Stimulated activated CD4-positive, alpha-beta T cell treated with anti-CD3 and anti-CD28 coated beads, TNF-alpha, amount 100 ng/mL, for 48 hours (primary cell): ENCODE results near the gene ITM2C.
A peak's percentile ranks its signal among the peaks of the same experiment; 100 is the strongest.

Experiments
- DNase-seq, 3 donors: peaks; one replicate each; pipeline ENCODE4 v3.0.0-alpha.2; 2020; ENCODE audit warnings: low read depth in 3 of 3

ITM2C gene

DNA sequence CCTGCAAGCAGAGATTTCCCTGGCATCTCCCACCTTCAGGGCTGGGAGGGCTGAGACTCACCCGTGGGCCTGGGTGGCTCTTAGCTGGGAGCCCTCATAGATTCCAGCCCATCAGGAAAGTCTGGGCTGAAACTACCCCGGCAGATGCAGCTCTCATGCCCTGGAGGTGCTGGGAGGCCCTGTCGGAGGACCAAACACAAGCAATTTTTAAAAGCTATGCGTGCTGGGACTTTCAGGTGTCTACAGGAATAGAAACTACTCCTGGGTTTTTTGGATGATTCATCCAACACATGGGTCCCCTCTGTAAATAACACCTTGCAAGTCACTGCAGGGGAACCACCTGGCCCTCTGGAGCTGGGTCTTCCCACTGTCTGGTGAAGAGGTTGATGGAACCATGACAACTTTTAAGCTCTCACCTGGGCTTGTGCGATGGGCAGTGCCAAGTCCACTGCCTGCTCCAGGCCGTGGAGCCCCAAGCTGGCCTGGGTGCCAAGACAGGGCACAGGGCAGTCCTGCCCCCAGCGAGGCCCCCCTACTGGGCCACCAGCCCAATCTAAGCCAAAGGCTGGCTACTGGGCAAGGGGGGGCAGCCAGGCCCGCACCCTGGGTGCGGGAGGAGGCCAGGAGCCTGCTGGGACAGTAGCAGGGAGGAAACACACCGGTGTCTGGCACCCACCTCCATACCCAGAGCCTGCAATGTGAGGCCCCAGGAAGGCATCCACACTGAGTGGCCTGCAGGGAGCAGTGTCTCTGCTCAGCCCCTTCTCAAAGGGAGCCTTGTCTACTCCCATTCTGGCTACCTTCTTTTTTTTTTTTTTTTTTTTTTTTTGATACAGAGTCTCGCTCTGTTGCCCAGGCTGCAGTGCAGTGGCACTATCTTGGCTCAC lies 61.4 kb downstream of the ITM2C start:
- DNase-seq = peak in 1 of 3 donors; percentile 56

DNA sequence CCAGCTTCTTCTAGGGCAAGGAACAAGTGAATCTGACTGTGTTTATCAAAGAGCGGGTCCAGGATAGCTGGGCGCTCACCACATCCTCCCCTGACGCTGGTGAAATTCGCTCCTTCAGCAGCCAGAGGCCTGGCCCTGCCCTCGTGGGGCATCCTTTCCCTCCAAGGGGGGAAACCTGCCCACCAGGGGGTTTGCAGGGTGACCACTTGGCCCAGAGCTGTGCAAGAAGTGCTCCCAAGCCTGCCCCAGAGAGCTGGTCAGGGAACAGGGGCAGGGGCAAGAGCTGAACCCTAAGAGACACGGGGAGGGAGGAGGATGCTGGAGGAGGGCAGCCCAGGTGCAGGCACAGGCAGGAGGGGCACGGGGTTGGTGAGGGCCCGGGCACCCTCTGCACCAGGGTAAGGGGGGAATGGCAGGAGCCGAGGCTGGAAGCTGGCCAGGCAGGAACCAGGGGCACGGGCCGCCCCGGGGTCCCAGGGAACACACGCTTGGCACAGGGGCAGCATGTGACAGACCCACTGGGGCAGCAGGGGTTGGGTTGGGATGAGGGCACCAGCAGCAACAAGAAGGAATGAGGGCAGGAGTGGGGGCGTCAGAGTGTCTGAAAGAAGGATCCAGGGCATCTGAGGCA lies 63.1 kb downstream of the ITM2C start:
- DNase-seq = no peak
